Measurements from ENCODE around the gene SH2B3. TPM values are rescaled to one million over a fixed set of nuclear protein-coding genes. Genes with fewer than 3 reads are reported as not detected.

Gene SH2B3
- total and polyA plus RNA-seq, 12 donors, result 9.9 to 61.4 (median 38.1) TPM

DNA sequence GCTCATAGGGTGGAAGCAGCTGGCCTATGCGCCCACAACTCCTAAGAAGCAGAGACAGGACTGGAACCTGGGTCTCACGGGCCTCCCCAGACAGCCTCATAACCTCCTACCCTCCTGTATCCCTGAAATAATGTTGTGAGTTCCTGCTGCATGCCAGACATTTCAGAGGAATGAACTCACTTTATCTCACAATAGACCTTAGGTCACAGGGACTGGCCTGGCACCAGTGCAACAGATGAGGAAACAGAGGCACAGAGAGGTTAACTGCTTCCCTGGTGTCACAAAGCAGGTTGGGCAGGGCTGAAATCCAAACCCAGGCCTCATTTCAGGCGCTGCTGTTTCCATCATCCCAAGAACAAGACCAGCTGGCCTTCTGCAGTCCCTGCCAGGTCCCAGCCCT, 42.1 kb upstream of the SH2B3 start:
- TF ChIP-seq, protein P1, sequence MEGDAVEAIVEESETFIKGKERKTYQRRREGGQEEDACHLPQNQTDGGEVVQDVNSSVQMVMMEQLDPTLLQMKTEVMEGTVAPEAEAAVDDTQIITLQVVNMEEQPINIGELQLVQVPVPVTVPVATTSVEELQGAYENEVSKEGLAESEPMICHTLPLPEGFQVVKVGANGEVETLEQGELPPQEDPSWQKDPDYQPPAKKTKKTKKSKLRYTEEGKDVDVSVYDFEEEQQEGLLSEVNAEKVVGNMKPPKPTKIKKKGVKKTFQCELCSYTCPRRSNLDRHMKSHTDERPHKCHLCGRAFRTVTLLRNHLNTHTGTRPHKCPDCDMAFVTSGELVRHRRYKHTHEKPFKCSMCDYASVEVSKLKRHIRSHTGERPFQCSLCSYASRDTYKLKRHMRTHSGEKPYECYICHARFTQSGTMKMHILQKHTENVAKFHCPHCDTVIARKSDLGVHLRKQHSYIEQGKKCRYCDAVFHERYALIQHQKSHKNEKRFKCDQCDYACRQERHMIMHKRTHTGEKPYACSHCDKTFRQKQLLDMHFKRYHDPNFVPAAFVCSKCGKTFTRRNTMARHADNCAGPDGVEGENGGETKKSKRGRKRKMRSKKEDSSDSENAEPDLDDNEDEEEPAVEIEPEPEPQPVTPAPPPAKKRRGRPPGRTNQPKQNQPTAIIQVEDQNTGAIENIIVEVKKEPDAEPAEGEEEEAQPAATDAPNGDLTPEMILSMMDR (IDR thresholded peaks at IDR 0.05), result no peak
- Histone ChIP-seq H3K4me1 (peaks cover 8 to 70% (median 53%) of the 10 kb centered on the region in 9 donors), H3K9me3 (no peaks in the 10 kb centered on the region), H3K36me3 (peaks cover 0 to 43% (median 0%) of the 10 kb centered on the region in 9 donors), H3K4me3 (no peak overlapping the region), H3K27ac (peak overlapping the region in 7 of 10 donors; percentile 39 to 79 (median 66)), H3K27me3 (no peaks in the 10 kb centered on the region)
- DNase-seq (no peak), ATAC-seq (peak in 3 of 8 donors; percentile 13 to 37 (median 17))
- intact Hi-C loops (cut with DNase I), result no loop called here
- WGBS, 2 donors, result 73 to 80% methylated on average over 3 of the region's 3 CpGs

DNA sequence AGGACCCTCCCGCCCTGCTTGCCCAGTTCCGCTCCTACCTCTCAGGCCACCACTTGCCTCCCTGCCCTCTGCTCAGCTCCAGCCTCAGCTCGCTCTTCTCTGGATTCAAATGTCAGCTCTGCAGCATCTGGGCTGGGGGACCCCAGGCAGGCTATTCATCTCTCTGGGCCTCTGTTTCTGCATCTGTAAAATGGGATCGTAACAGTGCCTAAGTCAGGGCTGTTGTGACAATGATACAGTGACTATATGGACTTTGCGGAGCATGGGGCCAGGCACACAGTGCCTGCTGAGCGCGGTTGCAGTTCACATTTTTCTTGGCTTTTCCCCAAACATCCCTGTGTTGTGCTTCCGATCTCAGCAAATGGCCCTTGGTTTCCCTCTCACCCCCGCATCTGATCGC, 39.6 kb upstream of the SH2B3 start:
- H3K9me3 ChIP-seq, result no peaks in the 10 kb centered on the region
- no peaks in the 10 kb centered on the region for H3K27me3 ChIP-seq
- H3K4me3 ChIP-seq, result no peak overlapping the region
- intact Hi-C loops (cut with DNase I), result no loop called here
- TF ChIP-seq, protein P1 (IDR thresholded peaks at IDR 0.05), result no peak
- peaks cover 8 to 71% (median 53%) of the 10 kb centered on the region in 9 donors for H3K4me1 ChIP-seq
- H3K36me3 ChIP-seq, result peaks cover 0 to 43% (median 0%) of the 10 kb centered on the region in 9 donors
- DNase-seq, result no peak
- peak overlapping the region in 1 of 10 donors; percentile 91 for H3K27ac ChIP-seq
- 97% methylated on average over 10 of the region's 10 CpGs for WGBS, 2 donors
- ATAC-seq, result no peak

DNA sequence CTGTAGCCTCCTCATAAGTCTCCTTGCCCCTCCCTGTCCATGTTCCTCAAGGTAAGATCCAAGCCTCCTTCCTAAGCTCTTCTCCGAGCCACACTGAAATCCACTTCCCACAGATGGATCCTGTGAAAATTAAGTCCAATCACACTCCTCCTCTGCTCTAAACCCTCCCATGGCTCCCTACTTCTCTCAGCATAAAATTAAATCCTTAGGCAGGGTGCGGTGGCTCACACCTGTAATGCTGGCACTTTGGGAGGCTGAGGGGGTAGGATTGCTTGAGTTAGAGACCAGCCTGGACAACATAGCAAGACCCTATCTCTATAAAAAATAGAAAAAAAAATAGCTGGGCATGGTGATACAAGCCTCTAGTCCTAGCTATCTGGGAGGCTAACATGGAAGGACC, 39.1 kb upstream of the SH2B3 start:
- Histone ChIP-seq H3K4me1 (peaks cover 8 to 66% (median 47%) of the 10 kb centered on the region in 9 donors), H3K9me3 (no peaks in the 10 kb centered on the region), H3K4me3 (no peak overlapping the region), H3K27me3 (no peaks in the 10 kb centered on the region), H3K36me3 (peaks cover 0 to 43% (median 0%) of the 10 kb centered on the region in 9 donors), H3K27ac (peak overlapping the region in 1 of 10 donors; percentile 91)
- WGBS, 2 donors, result 91 to 96% methylated on average over 2 of the region's 2 CpGs
- DNase-seq, result no peak
- TF ChIP-seq, protein P1 (IDR thresholded peaks at IDR 0.05), result no peak
- intact Hi-C loops (cut with DNase I), result no loop called here
- no peak for ATAC-seq

DNA sequence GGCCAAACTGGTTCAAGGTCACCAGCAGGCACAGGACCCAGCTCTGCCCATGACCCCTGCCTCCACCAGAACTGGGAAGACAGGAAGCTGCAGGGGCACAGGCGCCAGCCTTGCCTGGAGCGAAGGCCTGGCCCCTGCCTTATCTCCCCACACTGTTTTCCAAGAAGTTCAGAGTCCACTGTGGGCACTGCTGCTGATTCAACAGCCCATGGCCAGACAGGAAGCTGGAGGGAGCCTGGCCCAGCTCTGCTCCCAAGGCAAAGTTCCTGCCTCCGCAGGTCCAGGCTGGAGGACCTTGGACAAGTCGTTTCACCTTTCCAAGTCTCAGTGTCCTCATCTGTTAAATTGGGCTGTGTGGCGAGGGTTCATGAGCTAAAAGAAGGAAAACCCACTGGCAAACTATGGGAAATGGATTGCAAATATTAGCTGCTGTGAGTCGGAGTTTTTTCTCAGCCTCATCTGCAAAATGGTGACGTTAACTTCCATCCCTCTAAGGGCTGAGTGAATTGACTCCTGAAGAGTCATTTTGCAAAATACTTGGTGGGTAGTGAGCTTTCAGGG, 38.0 kb upstream of the SH2B3 start:
- intact Hi-C loops (cut with DNase I), result no loop called here
- 39 to 43% methylated on average over 7 of the region's 7 CpGs for WGBS, 2 donors
- Histone ChIP-seq H3K36me3 (peaks cover 0 to 35% (median 0%) of the 10 kb centered on the region in 9 donors), H3K4me3 (peak overlapping the region; percentile 65 to 97 (median 88)), H3K27me3 (no peaks in the 10 kb centered on the region), H3K27ac (peak overlapping the region in 9 of 10 donors; percentile 83 to 91 (median 88)), H3K4me1 (peaks cover 0 to 55% (median 37%) of the 10 kb centered on the region in 9 donors), H3K9me3 (no peaks in the 10 kb centered on the region)
- DNase-seq (peak in 1 of 2 donors; percentile 17), ATAC-seq (peak in 3 of 8 donors; percentile 2 to 19 (median 10))
- TF ChIP-seq, protein P1 (IDR thresholded peaks at IDR 0.05), result no peak

Data from heart right ventricle (tissue), 16 donors.